SK-N-SH treated with all-trans-retinoic acid at 6 μM for 48 hours (cell line): ENCODE results near the gene BZW1.

Experiments
- ATAC-seq: fragments of 200-7000 bp; cut with Tn5 transposase; 3 replicates; pipeline ENCODE4 v1.9.1; 2020; ENCODE audit warnings: mild to moderate bottlenecking, moderate library complexity
- ARNTL ChIP-seq: fragments of 450-650 bp; formaldehyde crosslinking; IDR thresholded peaks from 2 replicates; pipeline ENCODE4 v1.5.0; 2020; ENCODE audit warnings: low read depth, mild to moderate bottlenecking, moderate library complexity, borderline replicate concordance
- CSDC2 ChIP-seq: fragments of 250-450 bp; sonication (Bioruptor Pico); IDR thresholded peaks from 2 replicates; pipeline ENCODE4 v1.5.0; 2020; ENCODE audit warnings: mild to moderate bottlenecking, moderate library complexity
- GLIS3 ChIP-seq: fragments of 250-450 bp; sonication (Bioruptor Pico); IDR thresholded peaks from 2 replicates; pipeline ENCODE4 v1.5.0; 2020; ENCODE audit warnings: mild to moderate bottlenecking, moderate library complexity
- ISL1 ChIP-seq: fragments of 250-450 bp; sonication (Bioruptor Pico); IDR thresholded peaks from 2 replicates; pipeline ENCODE4 v2.1.2; 2022; ENCODE audit warnings: mild to moderate bottlenecking, moderate library complexity
- PPARA ChIP-seq: fragments of 250-450 bp; sonication (Bioruptor Pico); IDR thresholded peaks from 2 replicates; pipeline ENCODE4 v1.5.0; 2020; ENCODE audit warnings: mild to moderate bottlenecking, borderline replicate concordance
- RARB ChIP-seq: fragments of 250-450 bp; sonication (Bioruptor Pico); IDR thresholded peaks from 2 replicates; pipeline ENCODE4 v1.8.0; 2021; ENCODE audit warnings: mild to moderate bottlenecking, moderate library complexity
- SNAI2 ChIP-seq: fragments of 250-450 bp; sonication (Bioruptor Pico); IDR thresholded peaks from 2 replicates; pipeline ENCODE4 v1.5.0; 2020; ENCODE audit warnings: mild to moderate bottlenecking, moderate library complexity
- TCF4 ChIP-seq: fragments of 250-450 bp; sonication (Bioruptor Pico); IDR thresholded peaks from 2 replicates; pipeline ENCODE4 v1.8.0; 2021; ENCODE audit warnings: mild to moderate bottlenecking, moderate library complexity, borderline replicate concordance
- TOX ChIP-seq: fragments of 250-450 bp; sonication (Bioruptor Pico); IDR thresholded peaks from 2 replicates; pipeline ENCODE4 v1.8.0; 2021; ENCODE audit warnings: mild to moderate bottlenecking, moderate library complexity, borderline replicate concordance
- ZC3H10 ChIP-seq: fragments of 250-450 bp; sonication (Bioruptor Pico); IDR thresholded peaks from 2 replicates; pipeline ENCODE4 v1.5.1; 2021; ENCODE audit warnings: mild to moderate bottlenecking, moderate library complexity
- ZFP3 ChIP-seq: fragments of 250-450 bp; sonication (Bioruptor Pico); IDR thresholded peaks from 2 replicates; pipeline ENCODE4 v1.5.0; 2020; ENCODE audit warnings: mild to moderate bottlenecking, moderate library complexity
- ZFP30 ChIP-seq: fragments of 450-650 bp; formaldehyde crosslinking; IDR thresholded peaks from 2 replicates; pipeline ENCODE4 v1.5.0; 2022; ENCODE audit warnings: mild to moderate bottlenecking, moderate library complexity
- ZNF565 ChIP-seq: fragments of 450-650 bp; formaldehyde crosslinking; conservative IDR thresholded peaks from 2 replicates; pipeline ENCODE4 v1.5.0; 2020; ENCODE audit warnings: low read depth, mild to moderate bottlenecking, moderate library complexity
- ZNF70 ChIP-seq: fragments of 450-650 bp; formaldehyde crosslinking; IDR thresholded peaks from 2 replicates; pipeline ENCODE4 v1.5.0; 2020; ENCODE audit warnings: mild to moderate bottlenecking, moderate library complexity
- TF ChIP-seq, protein P1 (sequence below): fragments of 250-450 bp; sonication (Bioruptor Pico); IDR thresholded peaks from 2 replicates; pipeline ENCODE4 v1.8.0; 2020; ENCODE audit warnings: mild to moderate bottlenecking, moderate library complexity, borderline replicate concordance
- TF ChIP-seq, protein P2 (sequence below): fragments of 250-450 bp; sonication (Bioruptor Pico); IDR thresholded peaks from 2 replicates; pipeline ENCODE4 v1.5.1; 2020; ENCODE audit warnings: low read depth, mild to moderate bottlenecking, moderate library complexity
- TF ChIP-seq, protein P3 (sequence below): fragments of 250-450 bp; sonication (Bioruptor Pico); IDR thresholded peaks from 2 replicates; pipeline ENCODE4 v1.5.1; 2021; ENCODE audit warnings: mild to moderate bottlenecking, moderate library complexity

Gene BZW1

DNA sequence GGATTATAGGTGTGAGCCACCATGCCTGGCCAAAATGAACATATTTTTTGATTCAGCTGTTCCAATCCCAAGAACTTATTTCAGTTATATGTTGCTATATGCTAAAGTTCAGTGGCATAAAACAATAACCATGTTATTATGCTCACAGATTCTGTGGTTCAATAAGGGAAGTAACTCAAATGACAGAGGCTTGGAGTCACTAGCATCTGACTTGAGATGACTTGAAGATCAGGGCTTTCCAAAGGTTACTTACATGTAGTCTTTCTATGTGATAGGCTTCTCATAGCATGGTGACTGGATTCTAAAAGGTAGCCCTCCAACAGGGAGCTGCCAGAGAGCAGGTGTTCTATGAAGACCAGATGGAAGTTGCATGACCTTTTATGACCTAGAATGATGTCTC lies 35.6 kb downstream of the BZW1 start:
- no peak for ATAC-seq
- TF ChIP-seq RARB (CRISPR knock-in tag): no peak
- TF ChIP-seq, protein P1, sequence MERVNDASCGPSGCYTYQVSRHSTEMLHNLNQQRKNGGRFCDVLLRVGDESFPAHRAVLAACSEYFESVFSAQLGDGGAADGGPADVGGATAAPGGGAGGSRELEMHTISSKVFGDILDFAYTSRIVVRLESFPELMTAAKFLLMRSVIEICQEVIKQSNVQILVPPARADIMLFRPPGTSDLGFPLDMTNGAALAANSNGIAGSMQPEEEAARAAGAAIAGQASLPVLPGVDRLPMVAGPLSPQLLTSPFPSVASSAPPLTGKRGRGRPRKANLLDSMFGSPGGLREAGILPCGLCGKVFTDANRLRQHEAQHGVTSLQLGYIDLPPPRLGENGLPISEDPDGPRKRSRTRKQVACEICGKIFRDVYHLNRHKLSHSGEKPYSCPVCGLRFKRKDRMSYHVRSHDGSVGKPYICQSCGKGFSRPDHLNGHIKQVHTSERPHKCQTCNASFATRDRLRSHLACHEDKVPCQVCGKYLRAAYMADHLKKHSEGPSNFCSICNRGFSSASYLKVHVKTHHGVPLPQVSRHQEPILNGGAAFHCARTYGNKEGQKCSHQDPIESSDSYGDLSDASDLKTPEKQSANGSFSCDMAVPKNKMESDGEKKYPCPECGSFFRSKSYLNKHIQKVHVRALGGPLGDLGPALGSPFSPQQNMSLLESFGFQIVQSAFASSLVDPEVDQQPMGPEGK (CRISPR knock-in tag): no peak
- TF ChIP-seq ZNF70 (CRISPR knock-in tag): no peak
- TF ChIP-seq TCF4 (CRISPR knock-in tag): no peak
- no peak for TF ChIP-seq TOX (CRISPR knock-in tag)
- no peak for TF ChIP-seq GLIS3 (CRISPR knock-in tag)
- no peak for TF ChIP-seq ZC3H10 (CRISPR knock-in tag)
- TF ChIP-seq ZNF565 (CRISPR knock-in tag): no peak

DNA sequence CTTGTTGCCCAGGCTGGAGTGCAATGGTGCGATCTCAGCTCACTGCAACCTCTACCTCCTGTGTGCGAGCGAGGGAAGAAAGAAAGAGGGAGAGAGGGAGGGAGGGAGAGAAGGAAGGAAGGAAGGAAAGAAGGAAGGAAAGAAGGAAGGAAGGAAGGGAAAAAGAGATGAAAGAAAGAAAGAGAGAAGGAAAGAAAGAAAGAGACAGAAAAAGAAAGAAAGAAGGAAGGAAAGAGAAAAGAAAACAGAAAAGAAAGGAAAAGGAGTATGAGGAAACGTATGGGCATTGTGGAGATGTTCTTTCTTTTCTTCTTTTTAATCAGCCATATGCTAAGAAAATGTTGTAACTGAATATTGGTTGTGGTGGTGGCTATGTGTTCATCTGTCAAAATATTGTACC lies 36.2 kb downstream of the BZW1 start:
- TF ChIP-seq, protein P1 (CRISPR knock-in tag): no peak
- TF ChIP-seq ISL1 (CRISPR knock-in tag): no peak
- no peak for ATAC-seq

DNA sequence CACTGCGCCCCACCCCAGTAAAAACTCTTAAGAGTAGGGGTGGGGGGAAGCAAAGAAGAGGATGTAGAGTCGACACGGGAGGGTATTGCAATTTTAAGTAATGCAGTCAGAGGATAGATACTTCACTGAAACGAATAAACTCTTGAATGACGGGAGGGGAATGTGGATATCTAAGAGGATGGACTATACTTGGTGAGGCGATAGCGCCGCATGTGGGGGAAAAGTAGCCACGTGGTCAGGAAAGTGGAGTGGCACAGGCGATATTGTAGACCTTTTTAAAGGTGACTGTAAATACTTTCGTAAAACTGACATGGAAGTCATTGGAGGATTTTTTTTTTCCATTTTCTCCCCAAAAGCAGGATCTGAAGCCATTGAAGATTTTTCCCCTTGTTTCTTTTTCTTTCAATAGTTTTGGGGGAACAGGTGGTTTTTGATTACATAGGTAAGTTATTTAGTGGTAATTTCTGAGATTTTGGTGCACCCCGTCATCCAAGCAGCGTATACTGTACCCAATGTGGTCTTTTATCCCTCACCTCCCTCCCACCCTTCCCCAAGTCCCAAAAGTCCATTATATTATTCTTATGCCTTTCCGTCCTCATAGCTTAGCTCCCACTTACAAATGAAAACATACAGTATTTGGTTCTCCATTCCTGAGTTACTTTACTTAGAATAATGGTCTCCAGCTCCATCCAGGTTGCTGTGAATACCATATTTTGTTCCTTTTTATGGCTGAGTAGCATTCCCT lies 39.0 kb downstream of the BZW1 start:
- ATAC-seq: peak; percentile 12
- no peak for TF ChIP-seq ZC3H10 (CRISPR knock-in tag)
- TF ChIP-seq, protein P2, sequence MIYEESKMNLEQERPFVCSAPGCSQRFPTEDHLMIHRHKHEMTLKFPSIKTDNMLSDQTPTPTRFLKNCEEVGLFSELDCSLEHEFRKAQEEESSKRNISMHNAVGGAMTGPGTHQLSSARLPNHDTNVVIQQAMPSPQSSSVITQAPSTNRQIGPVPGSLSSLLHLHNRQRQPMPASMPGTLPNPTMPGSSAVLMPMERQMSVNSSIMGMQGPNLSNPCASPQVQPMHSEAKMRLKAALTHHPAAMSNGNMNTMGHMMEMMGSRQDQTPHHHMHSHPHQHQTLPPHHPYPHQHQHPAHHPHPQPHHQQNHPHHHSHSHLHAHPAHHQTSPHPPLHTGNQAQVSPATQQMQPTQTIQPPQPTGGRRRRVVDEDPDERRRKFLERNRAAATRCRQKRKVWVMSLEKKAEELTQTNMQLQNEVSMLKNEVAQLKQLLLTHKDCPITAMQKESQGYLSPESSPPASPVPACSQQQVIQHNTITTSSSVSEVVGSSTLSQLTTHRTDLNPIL: no peak
- TF ChIP-seq ZFP3 (CRISPR knock-in tag): no peak
- no peak for TF ChIP-seq ARNTL (CRISPR knock-in tag)
- no peak for TF ChIP-seq TOX (CRISPR knock-in tag)
- TF ChIP-seq ZFP30 (CRISPR knock-in tag): no peak
- TF ChIP-seq CSDC2 (CRISPR knock-in tag): no peak
- TF ChIP-seq ISL1 (CRISPR knock-in tag): no peak
- no peak for TF ChIP-seq ZNF565 (CRISPR knock-in tag)
- TF ChIP-seq SNAI2: no peak
- TF ChIP-seq, protein P3, sequence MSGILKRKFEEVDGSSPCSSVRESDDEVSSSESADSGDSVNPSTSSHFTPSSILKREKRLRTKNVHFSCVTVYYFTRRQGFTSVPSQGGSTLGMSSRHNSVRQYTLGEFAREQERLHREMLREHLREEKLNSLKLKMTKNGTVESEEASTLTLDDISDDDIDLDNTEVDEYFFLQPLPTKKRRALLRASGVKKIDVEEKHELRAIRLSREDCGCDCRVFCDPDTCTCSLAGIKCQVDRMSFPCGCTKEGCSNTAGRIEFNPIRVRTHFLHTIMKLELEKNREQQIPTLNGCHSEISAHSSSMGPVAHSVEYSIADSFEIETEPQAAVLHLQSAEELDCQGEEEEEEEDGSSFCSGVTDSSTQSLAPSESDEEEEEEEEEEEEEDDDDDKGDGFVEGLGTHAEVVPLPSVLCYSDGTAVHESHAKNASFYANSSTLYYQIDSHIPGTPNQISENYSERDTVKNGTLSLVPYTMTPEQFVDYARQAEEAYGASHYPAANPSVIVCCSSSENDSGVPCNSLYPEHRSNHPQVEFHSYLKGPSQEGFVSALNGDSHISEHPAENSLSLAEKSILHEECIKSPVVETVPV: no peak
- TF ChIP-seq PPARA (CRISPR knock-in tag): no peak
- TF ChIP-seq ZNF70 (CRISPR knock-in tag): no peak

DNA sequence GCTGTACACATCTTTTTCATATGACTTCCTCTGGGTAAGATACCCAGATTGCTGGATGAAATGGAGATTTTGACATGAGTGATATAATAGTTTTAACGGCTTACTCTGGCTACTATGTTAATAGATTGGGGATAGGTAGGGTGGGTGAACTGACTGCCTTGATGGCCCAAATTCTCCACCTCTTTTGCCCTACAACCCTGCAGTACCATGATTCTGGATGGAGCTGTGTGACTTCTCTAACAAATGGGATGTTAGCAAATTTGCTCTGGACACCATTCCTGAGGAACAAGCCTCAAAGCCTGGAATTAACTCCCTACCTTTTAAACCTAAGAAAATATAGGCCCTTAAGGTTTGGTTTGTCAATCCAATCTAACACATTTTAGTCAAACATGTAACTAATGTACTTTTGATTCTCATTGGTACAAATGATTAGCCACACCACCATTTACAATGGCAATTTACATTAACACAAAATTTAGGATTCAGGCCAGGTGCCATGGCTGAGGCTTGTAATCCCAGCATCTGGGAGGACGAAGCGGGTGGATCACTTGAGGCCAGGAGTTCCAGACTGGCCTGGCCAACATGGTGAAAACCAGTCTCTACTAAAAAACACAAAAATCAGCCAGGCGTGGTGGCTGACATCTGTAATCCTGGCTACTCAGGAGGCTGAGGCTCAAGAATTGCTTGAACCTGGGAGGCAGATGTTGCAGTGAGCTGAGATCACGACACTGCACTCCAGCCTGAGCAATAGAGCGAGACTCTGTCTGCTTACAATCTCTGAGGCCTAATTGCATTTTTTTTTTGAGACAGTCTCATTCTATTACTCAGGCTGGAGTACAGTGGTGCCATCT lies 39.9 kb downstream of the BZW1 start:
- TF ChIP-seq ARNTL (CRISPR knock-in tag) (no peak), ZNF70 (CRISPR knock-in tag) (no peak), GLIS3 (CRISPR knock-in tag) (no peak), CSDC2 (CRISPR knock-in tag) (no peak)
- TF ChIP-seq, protein P1 (CRISPR knock-in tag): no peak
- no peak for ATAC-seq
